NCI-H1105 (cell line): ENCODE data around the gene TBC1D5.
A peak's percentile ranks its signal among the peaks of the same experiment; 100 is the strongest.
"Not testable (repeated sequence)": the region's sequence is repeated elsewhere in the genome, so short reads cannot be mapped to it uniquely, and the experiment has no call there.

Experiments
- DNase-seq: peaks from one replicate; lab custom pipeline; 2025; lab: John Stamatoyannopoulos, UW

TBC1D5 gene

DNA sequence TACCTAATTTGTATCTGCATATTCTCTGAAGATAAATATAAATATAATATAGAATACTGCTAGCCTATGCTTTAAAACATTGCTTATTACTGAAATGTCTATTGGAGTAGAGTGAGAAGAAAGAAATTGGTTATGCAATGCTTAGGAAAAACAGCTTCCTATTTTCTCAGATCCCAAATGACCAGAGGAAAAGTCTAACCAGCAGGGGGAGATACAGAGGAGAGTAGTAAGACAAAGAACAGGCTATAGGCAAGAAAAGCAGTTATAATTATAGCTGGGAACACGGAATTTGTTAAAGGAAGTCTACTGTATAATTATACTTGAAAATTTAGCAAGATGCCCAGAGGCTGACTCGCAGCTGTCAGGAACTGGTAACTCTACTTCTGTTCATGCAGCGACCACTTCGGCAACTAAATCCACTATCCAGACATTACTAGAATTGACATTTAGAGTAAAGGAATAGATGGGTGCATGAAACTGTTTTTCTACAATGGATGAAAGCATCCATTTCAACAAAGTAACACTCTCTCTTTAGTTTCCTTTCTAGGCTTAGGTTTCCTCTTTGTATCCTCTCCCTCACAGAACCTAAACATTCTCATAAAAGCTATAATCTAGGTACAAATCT is 97.2 kb downstream of the TBC1D5 start:
- DNase-seq: peak; percentile 47

GRCh38 chr3:17643691-17644090 is 98.7 kb downstream of the TBC1D5 start:
- no peak for DNase-seq

GRCh38 chr3:17642474-17642873 is 100.0 kb downstream of the TBC1D5 start:
- no peak for DNase-seq

GRCh38 chr3:17640466-17640865 is 102.0 kb downstream of the TBC1D5 start:
- no peak for DNase-seq

- DNase-seq: no peak
Observed at GRCh38 chr3:17639765-17640164, 102.7 kb downstream of the TBC1D5 start.

DNA sequence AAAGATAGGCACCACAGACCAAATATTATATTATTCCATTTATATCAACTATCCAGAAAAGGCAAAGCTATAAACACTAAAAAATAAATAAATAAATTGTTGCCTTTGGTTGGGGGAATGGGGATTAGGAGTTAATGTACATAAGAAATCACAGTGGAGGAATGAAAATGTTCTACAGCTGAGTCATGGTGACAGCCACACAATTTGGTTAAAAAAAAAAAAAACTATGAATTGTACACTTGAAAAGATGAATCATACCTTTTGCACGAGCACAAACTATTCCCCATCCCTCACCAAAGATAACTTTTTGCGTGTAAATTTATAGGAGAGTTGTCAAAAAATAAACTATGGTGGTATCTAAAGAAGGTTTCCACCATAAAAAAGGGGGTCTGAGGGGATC is 103.2 kb downstream of the TBC1D5 start:
- no peak for DNase-seq

- no peak for DNase-seq
Observed at GRCh38 chr3:17638356-17638755, 104.1 kb downstream of the TBC1D5 start.

DNA sequence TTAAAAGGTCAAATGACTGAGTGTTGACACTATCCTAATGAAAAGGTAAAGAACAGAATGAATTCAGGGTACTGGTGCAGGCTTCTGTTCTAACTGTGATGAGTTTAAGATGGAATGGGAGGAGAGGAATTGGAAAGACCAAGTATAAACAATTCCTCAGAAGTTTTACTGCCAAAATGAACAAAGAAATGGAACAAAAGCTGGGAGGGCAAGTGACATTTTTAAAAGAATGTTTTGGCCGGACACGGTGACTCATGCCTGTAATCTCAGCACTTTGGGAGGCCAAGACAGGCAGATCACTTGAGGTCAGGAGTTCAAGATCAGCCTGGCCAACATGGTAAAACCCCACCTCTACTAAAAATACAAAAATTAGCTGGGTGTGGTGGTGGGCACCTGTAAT is 106.8 kb downstream of the TBC1D5 start:
- not testable (repeated sequence) for DNase-seq

DNA sequence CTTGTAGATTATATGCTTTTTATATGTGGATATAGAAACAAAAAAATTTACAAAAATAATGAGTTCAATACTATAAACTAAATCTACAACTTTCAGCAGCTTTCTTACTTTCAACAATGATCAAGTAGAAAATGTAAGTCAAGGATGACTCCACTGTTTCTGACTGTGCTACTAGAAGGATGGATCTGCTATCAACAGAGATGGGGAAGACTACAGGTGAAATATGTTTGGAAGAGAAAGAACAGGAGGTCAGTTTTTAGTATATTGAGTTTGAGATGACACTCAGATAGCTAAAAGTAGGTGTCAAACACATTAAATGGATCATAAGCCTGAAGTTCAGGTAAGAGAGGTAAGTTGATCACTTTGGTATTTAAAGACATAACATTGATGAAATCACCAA is 107.5 kb downstream of the TBC1D5 start:
- no peak for DNase-seq

DNA sequence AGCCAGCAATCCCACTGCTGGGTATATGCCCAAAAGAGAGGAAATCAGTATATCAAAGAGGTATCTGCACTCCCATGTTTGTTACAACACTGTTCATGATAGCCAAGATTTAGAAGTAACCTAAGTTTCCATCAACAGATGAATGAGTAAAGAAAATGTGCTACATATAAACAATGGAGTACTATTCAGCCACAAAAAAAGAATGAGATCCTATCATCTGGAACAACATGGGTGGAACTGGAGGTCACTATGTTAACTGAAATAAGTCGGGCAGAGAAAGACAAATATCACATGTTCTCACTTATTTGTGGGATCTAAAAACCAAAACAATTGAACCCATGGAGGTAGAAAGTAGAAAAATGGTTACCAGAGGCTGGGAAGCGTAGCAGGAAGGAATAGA is 108.2 kb downstream of the TBC1D5 start:
- no peak for DNase-seq

DNA sequence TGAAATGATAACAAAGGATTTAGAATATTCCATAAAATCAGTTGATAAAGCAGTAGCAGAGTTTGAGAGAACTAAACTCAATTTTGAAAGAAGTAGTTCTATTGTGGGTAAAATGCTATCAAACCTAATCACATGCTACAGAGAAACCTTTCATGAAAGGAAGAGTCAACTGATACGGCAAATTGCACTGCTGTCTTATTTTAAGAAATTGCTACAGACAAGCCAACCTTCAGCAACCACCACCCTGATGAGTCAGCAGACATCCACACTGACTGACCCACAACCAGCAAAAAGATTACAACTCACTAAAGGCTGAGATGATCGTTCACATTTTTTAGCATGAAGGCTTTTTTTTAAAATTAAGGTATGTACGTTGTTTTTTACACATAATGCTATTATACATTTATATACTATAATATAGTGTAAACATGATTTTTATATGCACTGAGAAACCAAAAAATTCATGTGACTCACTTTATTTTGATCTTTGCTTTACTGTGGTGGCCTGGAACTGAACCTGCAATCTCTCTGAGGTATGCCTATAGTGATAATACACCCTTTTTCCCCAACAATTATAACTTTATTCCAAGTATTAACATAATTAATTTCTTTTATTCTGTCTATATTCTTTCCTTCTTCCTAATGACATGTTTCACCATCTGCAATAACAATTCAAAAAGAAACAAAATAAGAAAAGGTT is 109.9 kb downstream of the TBC1D5 start:
- DNase-seq: no peak

DNA sequence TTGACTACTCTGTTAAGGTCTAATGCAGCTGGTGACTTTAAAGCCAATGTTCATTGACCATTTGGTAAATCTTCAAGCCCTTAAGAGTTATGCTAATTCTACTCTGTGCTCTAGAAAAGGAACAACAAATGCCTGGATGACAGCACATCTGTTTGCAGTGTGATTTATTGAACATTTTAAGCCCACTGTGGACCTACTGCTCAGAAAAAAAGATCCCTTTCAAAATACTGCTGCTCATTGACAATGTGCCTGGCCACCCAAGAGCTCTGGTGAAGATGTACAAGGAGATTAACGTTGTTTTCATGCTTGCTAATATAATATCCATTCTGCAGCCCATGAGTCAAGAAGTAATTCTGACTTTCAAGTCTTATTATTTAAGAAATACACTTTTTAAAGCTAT is 110.8 kb downstream of the TBC1D5 start:
- DNase-seq: no peak

GRCh38 chr3:17629400-17629799 is 113.0 kb downstream of the TBC1D5 start:
- no peak for DNase-seq

- no peak for DNase-seq
Observed at GRCh38 chr3:17626395-17626794, 116.0 kb downstream of the TBC1D5 start.

DNA sequence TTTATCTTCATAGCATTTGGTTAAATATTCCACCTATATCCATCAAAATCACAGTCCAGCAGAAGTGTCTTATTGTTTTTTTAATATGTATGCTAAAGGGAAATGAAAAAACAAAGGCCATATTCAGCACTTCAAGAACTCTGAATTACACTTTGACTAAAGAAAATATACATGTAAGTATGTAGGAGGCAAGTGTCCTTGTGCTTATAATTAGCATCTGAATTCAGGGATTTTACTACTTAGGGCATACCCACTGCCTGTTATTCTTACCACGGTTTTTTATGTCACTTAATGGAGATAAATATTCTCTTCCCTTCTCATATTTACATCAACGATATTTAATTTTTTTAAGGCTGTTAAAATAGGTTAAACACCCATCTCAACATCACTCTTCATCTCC is 117.3 kb downstream of the TBC1D5 start:
- no peak for DNase-seq

- DNase-seq: no peak
Observed at GRCh38 chr3:17623464-17623863, 119.0 kb downstream of the TBC1D5 start.

DNA sequence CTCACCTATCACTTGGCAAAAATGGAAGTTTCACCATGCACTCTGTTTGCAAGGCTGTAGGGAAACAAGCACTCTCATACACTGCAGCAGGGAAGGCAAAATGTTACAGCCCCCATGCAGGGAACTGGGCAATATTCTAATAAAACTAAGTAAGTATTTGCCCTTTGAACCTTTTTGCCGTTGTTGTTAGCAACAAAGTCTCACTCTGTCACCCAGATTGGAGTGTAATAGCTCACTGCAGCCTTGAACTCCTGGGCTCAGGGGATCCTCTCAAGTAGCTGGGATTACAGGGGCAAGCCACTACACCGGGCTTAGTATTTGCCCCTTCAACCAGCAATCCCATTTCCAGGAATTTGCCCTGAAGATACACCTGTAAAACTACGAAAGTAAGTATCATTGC is 122.5 kb downstream of the TBC1D5 start:
- no peak for DNase-seq

GRCh38 chr3:17613017-17613416 is 129.4 kb downstream of the TBC1D5 start:
- not testable (repeated sequence) for DNase-seq

DNA sequence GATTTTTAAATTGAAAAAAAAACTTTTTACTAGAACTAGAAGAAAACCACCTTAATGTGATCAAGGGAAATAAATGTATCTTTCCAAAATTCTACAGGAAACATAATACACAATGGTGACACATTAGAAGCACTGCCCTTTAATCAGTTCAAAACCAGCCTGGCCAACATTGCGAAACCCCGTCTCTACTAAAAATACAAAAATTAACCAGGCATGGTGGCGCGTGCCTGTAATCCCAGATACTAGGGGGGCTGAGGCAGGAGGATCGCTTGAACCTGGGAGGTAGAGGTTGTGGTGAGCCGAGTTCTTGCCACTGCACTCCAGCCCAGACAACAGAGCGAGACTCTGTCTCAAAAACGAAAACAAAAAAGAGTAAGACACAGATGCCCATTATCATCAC is 134.5 kb downstream of the TBC1D5 start:
- no peak for DNase-seq

DNA sequence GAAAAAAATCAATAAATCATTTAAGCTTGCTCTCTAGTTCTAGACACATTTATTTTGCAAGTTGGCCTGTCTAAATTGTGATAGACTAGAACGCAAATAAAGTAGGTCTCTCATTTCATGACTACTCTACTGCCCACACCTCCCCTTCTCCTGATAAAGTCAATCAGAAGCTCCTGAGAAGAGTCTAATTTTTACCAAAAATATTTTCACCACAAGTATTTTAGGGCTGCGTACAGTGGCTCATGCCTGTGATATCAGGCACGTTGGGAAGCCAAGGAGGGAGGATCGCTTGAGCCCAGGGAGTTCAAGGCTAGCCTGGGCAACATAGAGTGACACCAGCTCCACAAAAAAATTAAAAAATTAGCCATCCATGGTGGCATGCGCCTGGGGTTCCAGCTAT is 136.5 kb downstream of the TBC1D5 start:
- DNase-seq: no peak

DNA sequence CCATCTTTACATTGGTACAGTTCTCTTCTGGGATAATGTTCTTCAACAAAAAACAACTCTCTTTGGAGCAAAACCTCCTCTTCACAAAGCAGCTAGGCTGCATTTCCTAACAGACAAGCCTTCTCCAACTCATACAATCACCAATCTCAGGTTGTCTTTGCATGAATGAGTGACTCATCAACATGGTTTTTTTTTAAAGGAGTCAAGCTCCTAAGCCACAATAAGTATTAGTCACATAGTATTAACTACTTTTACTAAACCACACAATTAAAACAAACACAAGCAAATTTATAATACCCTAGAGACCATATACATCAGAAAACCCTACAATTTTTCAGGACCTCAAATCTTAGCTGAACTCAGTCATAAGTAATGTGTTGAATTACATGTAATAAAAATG is 137.4 kb downstream of the TBC1D5 start:
- DNase-seq: no peak

DNA sequence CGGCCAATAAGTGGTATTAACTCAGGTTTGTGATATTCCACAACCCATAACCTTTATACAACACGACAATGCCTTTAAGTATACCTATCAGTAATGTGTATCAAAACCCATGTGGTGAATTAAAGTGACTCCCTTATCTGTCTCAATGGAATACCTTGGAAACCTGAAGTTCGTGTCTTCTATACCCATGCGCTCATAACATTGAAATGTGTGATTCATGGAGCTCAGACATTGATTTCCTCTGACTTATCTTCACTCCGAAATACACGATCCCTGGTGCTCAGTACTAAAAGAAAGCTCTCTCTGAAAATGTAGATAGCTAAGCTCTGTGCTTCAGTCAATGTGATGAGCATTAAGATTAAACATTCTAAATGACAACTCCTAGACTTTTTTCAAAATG is 140.3 kb downstream of the TBC1D5 start:
- DNase-seq: no peak

DNA sequence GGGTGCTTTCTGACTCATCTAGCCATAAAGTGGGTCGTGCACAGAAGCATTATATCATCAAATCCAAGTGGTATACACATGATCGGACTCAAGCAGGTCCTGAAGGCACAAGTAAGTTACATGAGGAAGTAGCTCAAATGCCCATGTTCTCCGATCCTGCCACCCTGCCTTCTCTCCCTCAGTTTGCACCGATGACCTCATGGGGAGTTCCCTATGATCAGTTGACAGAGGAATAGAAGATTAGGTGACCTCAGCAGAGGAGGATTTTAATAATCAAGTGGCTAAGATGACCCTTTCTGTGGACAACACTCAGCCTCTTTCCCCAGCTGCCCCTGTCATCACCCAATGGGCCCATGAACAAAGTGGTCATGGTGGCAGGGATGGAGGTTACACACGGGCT is 149.5 kb downstream of the TBC1D5 start:
- no peak for DNase-seq

DNA sequence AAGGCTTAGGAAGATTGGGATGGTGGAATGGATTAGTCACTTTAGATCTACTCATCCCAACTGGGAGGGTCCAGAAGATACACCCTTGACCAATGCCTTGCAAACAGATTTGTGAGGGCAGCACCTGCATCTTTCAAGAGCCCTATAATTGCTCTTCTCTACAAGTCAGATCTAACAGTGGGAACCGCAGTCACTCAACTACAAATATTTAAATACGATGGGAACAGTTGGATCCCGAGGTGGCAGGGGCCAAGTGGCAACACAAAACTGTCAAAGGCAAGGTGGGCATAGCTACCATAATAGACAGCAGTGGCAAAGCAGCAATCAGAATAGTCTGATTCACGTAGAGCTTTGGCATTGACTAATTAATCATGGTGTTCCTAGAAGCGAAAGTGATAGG is 152.0 kb downstream of the TBC1D5 start:
- DNase-seq: no peak
